ENCODE data around the gene TNFRSF13B.
"Not testable (repeated sequence)": the region's sequence is repeated elsewhere in the genome, so short reads cannot be mapped to it uniquely, and the experiment has no call there.

The TNFRSF13B gene

DNA sequence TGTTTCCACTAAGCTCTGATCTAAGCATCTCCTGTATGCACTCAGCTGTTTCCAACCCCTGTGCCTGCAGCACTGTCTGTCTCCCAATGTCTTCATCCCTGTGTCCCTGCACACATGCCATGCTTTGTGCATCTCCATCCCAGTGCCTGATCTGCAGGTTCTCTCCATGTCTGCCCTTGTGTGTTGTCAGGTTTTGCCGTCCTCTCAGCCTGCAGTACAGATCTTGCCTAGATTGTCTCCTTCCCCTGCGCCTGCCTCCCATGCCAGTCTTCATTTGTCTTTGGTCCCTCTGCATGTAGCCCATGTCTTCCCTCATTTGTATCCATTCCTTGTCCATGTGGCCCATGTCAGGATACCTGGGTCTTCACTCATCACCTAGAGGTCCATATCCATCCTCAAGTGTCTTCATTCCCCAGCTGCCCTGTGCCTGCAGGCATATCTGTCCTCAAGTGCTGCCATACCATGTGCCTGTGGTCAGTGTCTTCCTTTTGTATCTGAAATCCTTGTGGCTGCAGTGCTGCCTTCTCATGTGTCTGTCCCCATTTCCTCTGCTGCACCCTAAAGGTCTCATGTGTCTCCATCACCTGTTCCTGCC, 71.5 kb downstream of the TNFRSF13B start:
- DNase-seq, result no peak

GRCh38 chr17:16897211-16897896, 74.6 kb downstream of the TNFRSF13B start:
- not testable (repeated sequence) for DNase-seq

- DNase-seq, result not testable (repeated sequence)
Measured at GRCh38 chr17:16896235-16896634, 75.7 kb downstream of the TNFRSF13B start.

DNA sequence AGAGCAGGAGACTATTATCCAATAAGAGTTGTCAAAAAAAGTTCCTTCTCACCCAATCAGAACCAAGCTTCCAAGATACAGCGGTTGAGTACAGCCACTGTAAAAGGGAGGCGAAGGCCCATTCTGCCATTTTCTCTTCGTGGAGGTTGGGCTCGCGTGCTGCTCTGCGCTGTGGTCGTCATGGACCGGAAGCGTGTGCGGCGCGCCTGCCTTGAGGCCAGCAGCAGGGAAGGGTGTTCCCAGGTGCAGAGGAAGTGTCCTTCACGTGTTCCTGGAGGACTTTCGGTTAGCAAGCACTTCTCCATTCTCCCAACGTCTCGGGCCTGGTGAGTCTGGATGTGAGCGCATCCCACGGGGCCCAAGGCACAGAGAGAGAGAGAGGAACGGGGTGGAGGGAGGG, 78.4 kb downstream of the TNFRSF13B start:
- DNase-seq, result not testable (repeated sequence)

DNA sequence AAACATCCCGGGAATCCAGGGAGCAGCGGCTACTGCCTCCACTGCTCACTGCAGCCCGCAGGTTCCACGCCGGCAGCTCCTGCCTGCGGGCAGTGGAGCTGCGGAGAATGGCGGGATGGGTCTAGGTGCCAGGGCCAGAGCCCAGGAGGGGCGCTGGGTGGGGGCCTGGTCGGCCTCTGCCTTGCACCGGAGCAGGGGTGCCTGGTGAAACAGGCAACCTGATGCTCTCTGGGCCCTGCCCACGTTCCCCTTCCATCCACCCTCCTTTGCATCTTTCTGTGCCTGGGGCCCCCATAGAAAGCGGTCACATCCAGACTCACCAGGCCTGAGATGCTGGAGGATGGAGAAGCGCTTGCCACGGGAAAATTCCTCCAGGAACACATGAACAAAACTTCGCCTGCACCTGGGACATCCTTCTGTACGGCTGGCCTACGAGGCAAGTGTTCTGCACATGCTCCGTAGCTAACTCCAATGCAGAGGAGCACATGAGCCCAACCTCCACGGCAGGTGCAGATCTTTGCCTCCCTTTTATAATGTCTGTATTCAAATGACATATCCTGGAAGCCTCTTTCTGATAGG, 79.0 kb downstream of the TNFRSF13B start:
- DNase-seq, result not testable (repeated sequence)

- DNase-seq, result no peak
Measured at GRCh38 chr17:16889088-16889465, 82.8 kb downstream of the TNFRSF13B start.

Data from CD4-positive, alpha-beta T cell treated with Interleukin-15 for 1 hour (primary cell).